ENCODE measurements around the gene WRAP53. TPM values are rescaled to one million over a fixed set of nuclear protein-coding genes. Genes with fewer than 3 reads are reported as not detected.

The WRAP53 gene
- total and polyA plus RNA-seq, 10 donors: 8.5 to 21.8 (median 9.8) TPM

DNA sequence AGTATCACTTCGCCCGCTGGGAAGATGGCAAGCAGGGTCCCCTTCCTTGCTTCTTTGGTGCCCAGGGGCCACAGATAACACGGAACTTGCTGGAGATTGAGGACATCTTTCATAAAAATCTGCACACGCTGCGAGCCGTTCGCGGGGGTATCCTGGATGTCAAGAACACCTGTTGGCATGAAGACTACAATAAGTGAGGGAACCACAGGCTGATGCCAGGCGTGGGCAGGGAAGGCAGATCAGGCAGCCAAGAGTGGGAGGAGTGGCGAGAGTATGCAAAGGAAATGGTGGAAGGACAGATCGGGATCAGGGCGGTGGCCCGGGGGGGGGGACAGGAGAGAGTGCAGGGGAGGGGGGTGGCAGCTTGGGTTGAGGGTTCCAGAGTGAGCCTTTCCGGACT lies 51.5 kb downstream of the WRAP53 start:
- TF ChIP-seq, protein P1, sequence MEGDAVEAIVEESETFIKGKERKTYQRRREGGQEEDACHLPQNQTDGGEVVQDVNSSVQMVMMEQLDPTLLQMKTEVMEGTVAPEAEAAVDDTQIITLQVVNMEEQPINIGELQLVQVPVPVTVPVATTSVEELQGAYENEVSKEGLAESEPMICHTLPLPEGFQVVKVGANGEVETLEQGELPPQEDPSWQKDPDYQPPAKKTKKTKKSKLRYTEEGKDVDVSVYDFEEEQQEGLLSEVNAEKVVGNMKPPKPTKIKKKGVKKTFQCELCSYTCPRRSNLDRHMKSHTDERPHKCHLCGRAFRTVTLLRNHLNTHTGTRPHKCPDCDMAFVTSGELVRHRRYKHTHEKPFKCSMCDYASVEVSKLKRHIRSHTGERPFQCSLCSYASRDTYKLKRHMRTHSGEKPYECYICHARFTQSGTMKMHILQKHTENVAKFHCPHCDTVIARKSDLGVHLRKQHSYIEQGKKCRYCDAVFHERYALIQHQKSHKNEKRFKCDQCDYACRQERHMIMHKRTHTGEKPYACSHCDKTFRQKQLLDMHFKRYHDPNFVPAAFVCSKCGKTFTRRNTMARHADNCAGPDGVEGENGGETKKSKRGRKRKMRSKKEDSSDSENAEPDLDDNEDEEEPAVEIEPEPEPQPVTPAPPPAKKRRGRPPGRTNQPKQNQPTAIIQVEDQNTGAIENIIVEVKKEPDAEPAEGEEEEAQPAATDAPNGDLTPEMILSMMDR (IDR thresholded peaks at IDR 0.05 in 8 of 11, conservative IDR thresholded peaks at IDR 0.05 in 3 of 11): no peak
- TF ChIP-seq POLR2AphosphoS5 (IDR thresholded peaks at IDR 0.05): no peak
- TF ChIP-seq POLR2A (IDR thresholded peaks at IDR 0.05): no peak
- intact Hi-C loops (cut with DNase I; ENCODE audit: low total_unique reads): no loop called here
- H3K9me3 ChIP-seq: no peaks in the 10 kb centered on the region
- H3K27ac ChIP-seq: no peak overlapping the region
- WGBS, 5 donors: 54 to 66% (median 57%) methylated on average over 14 of the region's 14 CpGs
- H3K36me3 ChIP-seq: no peaks in the 10 kb centered on the region
- peaks cover 0 to 14% (median 3%) of the 10 kb centered on the region in 6 donors for H3K4me1 ChIP-seq
- no peak overlapping the region for H3K4me3 ChIP-seq
- peaks cover 0 to 63% (median 4%) of the 10 kb centered on the region in 7 donors for H3K27me3 ChIP-seq (replicated peaks in 1 of 7)
- DNase-seq: no peak

DNA sequence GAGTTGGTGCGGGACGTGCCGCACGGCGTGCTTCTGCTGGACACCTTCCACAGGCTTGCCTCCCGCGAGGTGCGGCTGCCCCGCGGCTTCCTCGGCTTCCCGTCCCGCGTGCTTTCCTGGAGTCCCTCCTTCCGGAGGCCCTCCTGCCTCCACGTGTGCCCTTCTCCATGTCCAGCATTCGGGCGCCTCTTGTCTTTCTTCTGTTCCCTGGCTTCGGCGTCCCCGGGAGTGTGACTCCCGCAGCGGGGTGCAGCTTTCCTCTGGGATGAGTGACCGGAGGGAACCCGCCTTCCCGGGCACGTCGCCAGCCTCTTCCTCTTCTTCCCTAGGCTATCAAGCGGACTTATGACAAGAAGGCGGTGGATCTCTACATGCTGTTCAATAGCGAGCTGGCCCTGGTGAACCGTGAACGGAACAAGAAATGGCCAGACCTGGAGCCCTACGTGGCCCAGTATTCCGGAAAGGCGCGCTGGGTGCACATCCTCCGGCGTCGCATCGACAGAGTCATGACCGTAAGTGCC lies 52.3 kb downstream of the WRAP53 start:
- no peaks in the 10 kb centered on the region for H3K9me3 ChIP-seq
- H3K4me1 ChIP-seq: peaks cover 0 to 14% (median 4%) of the 10 kb centered on the region in 6 donors
- H3K27ac ChIP-seq: no peak overlapping the region
- intact Hi-C loops (cut with DNase I; ENCODE audit: low total_unique reads): no loop called here
- no peak for DNase-seq
- H3K4me3 ChIP-seq: peak overlapping the region in 1 of 8 donors; percentile 23
- H3K27me3 ChIP-seq (replicated peaks in 1 of 7): peaks cover 0 to 57% (median 4%) of the 10 kb centered on the region in 7 donors
- TF ChIP-seq POLR2A (IDR thresholded peaks at IDR 0.05) (no peak), POLR2AphosphoS5 (IDR thresholded peaks at IDR 0.05) (no peak)
- TF ChIP-seq, protein P1 (IDR thresholded peaks at IDR 0.05 in 8 of 11, conservative IDR thresholded peaks at IDR 0.05 in 3 of 11): no peak
- H3K36me3 ChIP-seq: no peaks in the 10 kb centered on the region
- WGBS, 5 donors: 52 to 80% (median 74%) methylated on average over 41 to 42 of the region's 42 CpGs

DNA sequence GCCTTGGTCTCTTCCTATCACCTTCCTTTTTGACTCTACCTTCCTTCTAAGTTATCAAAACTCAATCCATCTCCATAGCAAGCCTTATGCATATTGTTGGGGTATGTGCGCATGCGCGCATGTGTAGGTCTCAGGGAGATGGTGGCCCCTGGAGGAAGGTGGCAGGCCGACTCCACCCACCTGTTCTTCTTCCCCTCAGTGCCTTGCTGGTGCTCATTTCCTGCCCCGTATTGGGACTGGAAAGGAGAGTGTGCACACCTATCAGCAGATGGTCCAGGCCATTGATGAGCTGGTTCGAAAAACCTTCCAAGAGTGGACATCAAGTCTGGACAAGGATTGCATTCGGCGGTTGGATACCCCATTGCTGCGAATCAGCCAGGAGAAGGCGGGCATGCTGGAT lies 54.5 kb downstream of the WRAP53 start:
- Histone ChIP-seq H3K36me3 (no peaks in the 10 kb centered on the region), H3K9me3 (no peaks in the 10 kb centered on the region), H3K4me1 (peaks cover 0 to 22% (median 9%) of the 10 kb centered on the region in 6 donors), H3K27ac (no peak overlapping the region), H3K27me3 (replicated peaks in 1 of 7) (peaks cover 0 to 60% (median 4%) of the 10 kb centered on the region in 7 donors), H3K4me3 (no peak overlapping the region)
- DNase-seq: no peak
- 67 to 84% (median 78%) methylated on average over 10 of the region's 10 CpGs for WGBS, 5 donors
- intact Hi-C loops (cut with DNase I; ENCODE audit: low total_unique reads): no loop called here
- TF ChIP-seq POLR2A (IDR thresholded peaks at IDR 0.05) (no peak), POLR2AphosphoS5 (IDR thresholded peaks at IDR 0.05) (no peak)
- TF ChIP-seq, protein P1 (IDR thresholded peaks at IDR 0.05 in 8 of 11, conservative IDR thresholded peaks at IDR 0.05 in 3 of 11): no peak

DNA sequence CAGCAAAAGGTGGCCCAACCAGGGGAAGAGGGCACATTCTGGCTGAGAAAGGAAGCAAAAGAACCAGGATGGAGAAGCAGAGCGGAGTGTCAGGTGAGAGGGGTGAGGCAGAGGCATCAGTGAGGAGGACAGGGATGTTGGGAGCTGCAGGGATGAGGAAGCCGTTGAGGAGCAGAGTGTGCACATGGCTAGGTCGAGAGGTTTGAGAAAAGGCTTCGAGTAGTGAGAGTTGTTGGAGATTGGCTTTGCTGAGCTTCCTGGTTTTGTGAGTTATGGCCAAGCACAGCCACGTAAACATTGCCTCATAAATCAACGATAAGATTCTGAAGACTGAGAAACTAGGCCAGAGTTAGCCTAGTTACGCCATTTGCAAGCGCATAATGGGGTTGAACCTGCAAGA lies 56.1 kb downstream of the WRAP53 start:
- H3K4me3 ChIP-seq: no peak overlapping the region
- DNase-seq: no peak
- H3K4me1 ChIP-seq: peaks cover 0 to 22% (median 9%) of the 10 kb centered on the region in 6 donors
- no peaks in the 10 kb centered on the region for H3K36me3 ChIP-seq
- H3K27ac ChIP-seq: no peak overlapping the region
- TF ChIP-seq, protein P1 (IDR thresholded peaks at IDR 0.05 in 8 of 11, conservative IDR thresholded peaks at IDR 0.05 in 3 of 11): no peak
- TF ChIP-seq POLR2A (IDR thresholded peaks at IDR 0.05) (no peak), POLR2AphosphoS5 (IDR thresholded peaks at IDR 0.05) (no peak)
- peaks cover 0 to 64% (median 4%) of the 10 kb centered on the region in 7 donors for H3K27me3 ChIP-seq (replicated peaks in 1 of 7)
- intact Hi-C loops (cut with DNase I; ENCODE audit: low total_unique reads): no loop called here
- no peaks in the 10 kb centered on the region for H3K9me3 ChIP-seq
- 56 to 71% (median 61%) methylated on average over 8 of the region's 8 CpGs for WGBS, 5 donors
